HCT116 (cell line): Measurements from ENCODE around the gene SOD1. TPM values are rescaled to one million over a fixed set of nuclear protein-coding genes. Genes with fewer than 3 reads are reported as not detected.

Experiments
- ATAC-seq: fragments of 200-7000 bp; cut with Tn5 transposase; 2 replicates; pipeline ENCODE4 v1.9.1; 2020; ENCODE audit warnings: mild to moderate bottlenecking, moderate library complexity
- BruUV-seq: library from RNA; stranded (reverse); fragments of 400-500 nt; replicated peaks from 2 replicates; lab custom pipeline; 2021; lab: Mats Ljungman, UMichigan
- CTCF ChIA-PET: fragments of 300-600 bp; sonication (Branson Sonifier 250); formaldehyde crosslinking; loops from one replicate; lab custom pipeline; 2021; ENCODE audit warnings: antibody characterized with exemption; lab: Charles Lee
- POLR2A ChIA-PET: fragments of 300-600, 350-600 bp; sonication (Branson Sonifier 250); formaldehyde crosslinking; loops from one replicate; lab custom pipeline; 2021; ENCODE audit warnings: antibody characterized with exemption; lab: Charles Lee
- RAD21 ChIA-PET, 2 experiments: fragments of 300-600 bp; sonication (Branson Sonifier 250); formaldehyde crosslinking; loops; one replicate each; lab custom pipeline; 2023; ENCODE audit warnings: low total read pairs in 2 of 2; ENCODE audit not compliant: uncharacterized antibody in 2 of 2, unreplicated experiment in 2 of 2, low non-redundant PET in 1 of 2; lab: Charles Lee
- DNase-seq: peaks from one replicate; pipeline ENCODE4 v3.0.0-alpha.2; 2010; ENCODE audit warnings: low read depth, low spot score
- H2AFZ ChIP-seq: fragments of 200-600 bp; shearing (Covaris generic), sonication (generic); 2 replicates; pipeline ENCODE4 v1.6.1; 2017; ENCODE audit warnings: low read depth, mixed run types, mixed read lengths, antibody characterized with exemption, low read length; ENCODE audit not compliant: poor library complexity, severe bottlenecking
- H3K27ac ChIP-seq: 2 replicates; pipeline ENCODE4 v1.5.1; 2012; ENCODE audit warnings: low read depth, low read length
- H3K27me3 ChIP-seq: fragments of 200-600 bp; sonication (generic); 2 replicates; pipeline ENCODE4 v1.6.1; 2016; ENCODE audit warnings: mixed run types, low read length, mixed read lengths; ENCODE audit not compliant: insufficient read depth
- H3K36me3 ChIP-seq, 2 experiments: fragments of 200-500 bp in 1 of 2; fragments of 200-600 bp in 1 of 2; sonication (Bioruptor generic) in 1 of 2; sonication (generic) in 1 of 2; 2 replicates each; pipeline versions ENCODE4 v1.5.1 to v1.6.1; 2014 to 2016; ENCODE audit warnings: low read length in 2 of 2, inconsistent platforms in 1 of 2, mixed read lengths in 1 of 2, mixed run types in 1 of 2; ENCODE audit not compliant: insufficient read depth in 2 of 2, control insufficient read depth in 1 of 2
- H3K4me1 ChIP-seq, 2 experiments: fragments of 200-600 bp in 1 of 2; sonication (generic) in 1 of 2; 2 replicates each; pipeline versions ENCODE4 v1.5.1 to v1.6.1; 2012 to 2017; ENCODE audit warnings: low read length in 2 of 2, inconsistent platforms in 1 of 2, mild to moderate bottlenecking in 1 of 2, mixed read lengths in 1 of 2, mixed run types in 1 of 2, moderate library complexity in 1 of 2; ENCODE audit not compliant: insufficient read depth in 2 of 2, control insufficient read depth in 1 of 2
- H3K4me2 ChIP-seq: fragments of 200-600 bp; sonication (generic); 2 replicates; pipeline ENCODE4 v1.6.1; 2017; ENCODE audit warnings: mixed run types, low read length, mixed read lengths
- H3K4me3 ChIP-seq, 2 experiments: fragments of 200-600 bp in 1 of 2; sonication (generic) in 1 of 2; replicated peaks in 1 of 2; 2 replicates each; pipeline ENCODE4 v1.5.1; 2011 to 2016; ENCODE audit warnings: low read length in 2 of 2, control low read depth in 1 of 2, low read depth in 1 of 2, mild to moderate bottlenecking in 1 of 2, mixed read lengths in 1 of 2, mixed run types in 1 of 2
- H3K79me2 ChIP-seq: fragments of 200-600 bp; sonication (generic); 2 replicates; pipeline ENCODE4 v1.6.1; 2017; ENCODE audit warnings: mild to moderate bottlenecking, mixed run types, low read length, moderate library complexity, mixed read lengths; ENCODE audit not compliant: insufficient read depth
- H3K9ac ChIP-seq: fragments of 200-600 bp; sonication (generic); 2 replicates; pipeline ENCODE4 v1.6.1; 2016; ENCODE audit warnings: low read length, mixed read lengths
- H3K9me2 ChIP-seq: fragments of 200-600 bp; sonication (generic), shearing (Covaris generic); 2 replicates; pipeline ENCODE4 v1.6.1; 2017; ENCODE audit warnings: mixed run types, mild to moderate bottlenecking, moderate library complexity; ENCODE audit not compliant: insufficient read depth
- H3K9me3 ChIP-seq, 2 experiments: fragments of 200-500 bp in 1 of 2; fragments of 200-600 bp in 1 of 2; sonication (Bioruptor generic) in 1 of 2; sonication (generic) in 1 of 2; 2 replicates each; pipeline ENCODE4 v1.6.1; 2014 to 2017; ENCODE audit warnings: low read length in 2 of 2, mixed read lengths in 2 of 2, inconsistent platforms in 1 of 2, low read depth in 1 of 2, mild to moderate bottlenecking in 1 of 2, mixed run types in 1 of 2, moderate library complexity in 1 of 2; ENCODE audit not compliant: control insufficient read depth in 1 of 2, insufficient read depth in 1 of 2
- H4K20me1 ChIP-seq: fragments of 200-600 bp; sonication (generic), shearing (Covaris generic); 2 replicates; pipeline ENCODE4 v1.6.1; 2017; ENCODE audit warnings: mixed run types, mild to moderate bottlenecking, moderate library complexity; ENCODE audit not compliant: insufficient read depth
- ATF3 ChIP-seq: IDR thresholded peaks from 2 replicates; pipeline ENCODE4 v1.6.1; 2012
- EGR1 ChIP-seq: IDR thresholded peaks from 2 replicates; pipeline ENCODE4 v1.6.1; 2012; ENCODE audit warnings: low read depth
- TCF7L2 ChIP-seq: IDR thresholded peaks from 2 replicates; pipeline ENCODE4 v1.7.0; 2011; ENCODE audit warnings: borderline replicate concordance, inconsistent platforms; ENCODE audit not compliant: insufficient read depth, insufficient read length; ENCODE audit errors: extremely low read depth
- YY1 ChIP-seq: IDR thresholded peaks from 2 replicates; pipeline ENCODE4 v1.6.1; 2011; ENCODE audit warnings: low read length, low read depth, moderate library complexity, mild to moderate bottlenecking; ENCODE audit not compliant: insufficient replicate concordance; ENCODE audit errors: extremely low read depth
- ZBTB33 ChIP-seq: IDR thresholded peaks from 2 replicates; pipeline ENCODE4 v1.6.1; 2011; ENCODE audit warnings: mild to moderate bottlenecking, low read length, moderate library complexity; ENCODE audit not compliant: insufficient replicate concordance; ENCODE audit errors: extremely low read depth
- intact Hi-C: fragments of 100-400 bp; cut with micrococcal nuclease; formaldehyde crosslinking; loops from 2 replicates; pipeline ENCODE4 v1.10.0; 2022
- total RNA-seq: library from RNA; stranded (reverse); gene quantifications from one replicate; pipeline ENCODE4 v1.2.1, GENCODE V29; 2021; ENCODE audit not compliant: unreplicated experiment

SOD1 gene
- total RNA-seq, 1 experiment from 2014 or later: 419 TPM

GRCh38 chr21:31624181-31624580 lies 35.3 kb upstream of the SOD1 start:
- CTCF ChIA-PET: no interaction called here

More at GRCh38 chr21:31624181-31624580, 35.3 kb upstream of the SOD1 start:
- intact Hi-C loops: no loop called here
- Histone ChIP-seq H3K79me2 (no peaks in the 10 kb centered on the region), H3K27ac (no peak overlapping the region), H3K36me3 (no peaks in the 10 kb centered on the region), H4K20me1 (no peaks in the 10 kb centered on the region), H3K4me3 (no peak overlapping the region), H3K27me3 (no peaks in the 10 kb centered on the region), H3K9me3 (no peaks in the 10 kb centered on the region), H2AFZ (no peak overlapping the region), H3K9me2 (no peaks in the 10 kb centered on the region), H3K4me2 (no peak overlapping the region), H3K4me1 (peaks cover 0 to 2% of the 10 kb centered on the region in 2 experiments; a peak in 2 of 4 replicates), H3K9ac (no peak overlapping the region)
- ChIA-PET POLR2A (no interaction called here), RAD21 (no interaction called here)
- DNase-seq: no peak
- no TSS peak for BruUV-seq
- no peak for ATAC-seq
- TF ChIP-seq TCF7L2 (no peak), ZBTB33 (no peak), EGR1 (no peak), YY1 (no peak), ATF3 (no peak)
